Retinal pigment epithelial cell (primary cell): Measurements from ENCODE around the gene GPR32.
"Not testable (repeated sequence)": the region's sequence is repeated elsewhere in the genome, so short reads cannot be mapped to it uniquely, and the experiment has no call there.

Experiments
- DNase-seq: peaks from one replicate; pipeline ENCODE4 v3.0.0-alpha.2; 2010; ENCODE audit warnings: low read depth
- H3K4me3 ChIP-seq: 2 replicates; pipeline ENCODE4 v1.5.1; 2011; ENCODE audit warnings: mild to moderate bottlenecking, low read length, control low read depth, moderate library complexity
- TF ChIP-seq, protein P1 (sequence below): conservative IDR thresholded peaks from 2 replicates; pipeline ENCODE4 v1.5.1; 2011; ENCODE audit warnings: low read depth, low read length, control low read depth, inconsistent platforms

GPR32 gene

GRCh38 chr19:50768277-50768676 is 2.0 kb upstream of the GPR32 start:
- DNase-seq: no peak
- TF ChIP-seq, protein P1, sequence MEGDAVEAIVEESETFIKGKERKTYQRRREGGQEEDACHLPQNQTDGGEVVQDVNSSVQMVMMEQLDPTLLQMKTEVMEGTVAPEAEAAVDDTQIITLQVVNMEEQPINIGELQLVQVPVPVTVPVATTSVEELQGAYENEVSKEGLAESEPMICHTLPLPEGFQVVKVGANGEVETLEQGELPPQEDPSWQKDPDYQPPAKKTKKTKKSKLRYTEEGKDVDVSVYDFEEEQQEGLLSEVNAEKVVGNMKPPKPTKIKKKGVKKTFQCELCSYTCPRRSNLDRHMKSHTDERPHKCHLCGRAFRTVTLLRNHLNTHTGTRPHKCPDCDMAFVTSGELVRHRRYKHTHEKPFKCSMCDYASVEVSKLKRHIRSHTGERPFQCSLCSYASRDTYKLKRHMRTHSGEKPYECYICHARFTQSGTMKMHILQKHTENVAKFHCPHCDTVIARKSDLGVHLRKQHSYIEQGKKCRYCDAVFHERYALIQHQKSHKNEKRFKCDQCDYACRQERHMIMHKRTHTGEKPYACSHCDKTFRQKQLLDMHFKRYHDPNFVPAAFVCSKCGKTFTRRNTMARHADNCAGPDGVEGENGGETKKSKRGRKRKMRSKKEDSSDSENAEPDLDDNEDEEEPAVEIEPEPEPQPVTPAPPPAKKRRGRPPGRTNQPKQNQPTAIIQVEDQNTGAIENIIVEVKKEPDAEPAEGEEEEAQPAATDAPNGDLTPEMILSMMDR: no peak
- no peak overlapping the region for H3K4me3 ChIP-seq

GRCh38 chr19:50770888-50771287 is 624 bp downstream of the GPR32 start:
- TF ChIP-seq, protein P1: no peak
- no peak for DNase-seq
- H3K4me3 ChIP-seq: no peak overlapping the region

- no peak for DNase-seq
- TF ChIP-seq, protein P1: no peak
Observed at GRCh38 chr19:50772476-50772875, 2.2 kb downstream of the GPR32 start.

DNA sequence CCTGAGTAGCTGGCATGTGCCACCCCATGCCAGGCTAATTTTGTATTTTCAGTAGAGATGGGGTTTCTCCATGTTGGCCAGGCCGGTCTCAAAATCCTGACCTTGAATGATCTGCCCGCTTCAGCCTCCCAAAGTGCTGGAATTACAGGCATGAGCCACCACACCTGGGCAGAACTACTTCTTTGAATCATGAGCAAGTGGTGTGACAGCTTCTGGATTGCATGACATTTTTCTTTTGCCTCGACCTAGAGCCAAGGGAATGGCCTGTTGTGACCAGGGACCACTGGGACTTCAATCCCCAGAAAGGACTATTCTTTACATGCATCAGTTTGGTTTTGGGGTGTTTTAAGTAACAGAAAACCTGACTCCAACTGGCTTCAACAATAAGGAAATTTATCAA is 2.6 kb downstream of the GPR32 start:
- not testable (repeated sequence) for DNase-seq, H3K4me3 ChIP-seq

More at GRCh38 chr19:50772476-50772875, 2.2 kb downstream of the GPR32 start:
- H3K4me3 ChIP-seq: no peak overlapping the region

GRCh38 chr19:50773454-50773853 is 3.2 kb downstream of the GPR32 start:
- not testable (repeated sequence) for H3K4me3 ChIP-seq, DNase-seq

GRCh38 chr19:50776131-50776530 is 5.9 kb downstream of the GPR32 start:
- no peak for DNase-seq
- no peak overlapping the region for H3K4me3 ChIP-seq
- TF ChIP-seq, protein P1: no peak

- no peak overlapping the region for H3K4me3 ChIP-seq
- TF ChIP-seq, protein P1: no peak
- DNase-seq: no peak
Observed at GRCh38 chr19:50777261-50777660, 7.0 kb downstream of the GPR32 start.

- no peak overlapping the region for H3K4me3 ChIP-seq
Observed at GRCh38 chr19:50777830-50778303, 7.6 kb downstream of the GPR32 start.

More at GRCh38 chr19:50777830-50778303, 7.6 kb downstream of the GPR32 start:
- DNase-seq: no peak
- TF ChIP-seq, protein P1: no peak
